Hematopoietic multipotent progenitor cell treated with erythropoietin and hydrocortisone succinate and interleukin-3 and kit ligand, for 8 days (in vitro differentiated cells): ENCODE data around the gene FSD2.

Experiments
- DNase-seq: peaks from one replicate; pipeline ENCODE4 v3.0.0-alpha.2; 2015

The FSD2 gene, protein sequence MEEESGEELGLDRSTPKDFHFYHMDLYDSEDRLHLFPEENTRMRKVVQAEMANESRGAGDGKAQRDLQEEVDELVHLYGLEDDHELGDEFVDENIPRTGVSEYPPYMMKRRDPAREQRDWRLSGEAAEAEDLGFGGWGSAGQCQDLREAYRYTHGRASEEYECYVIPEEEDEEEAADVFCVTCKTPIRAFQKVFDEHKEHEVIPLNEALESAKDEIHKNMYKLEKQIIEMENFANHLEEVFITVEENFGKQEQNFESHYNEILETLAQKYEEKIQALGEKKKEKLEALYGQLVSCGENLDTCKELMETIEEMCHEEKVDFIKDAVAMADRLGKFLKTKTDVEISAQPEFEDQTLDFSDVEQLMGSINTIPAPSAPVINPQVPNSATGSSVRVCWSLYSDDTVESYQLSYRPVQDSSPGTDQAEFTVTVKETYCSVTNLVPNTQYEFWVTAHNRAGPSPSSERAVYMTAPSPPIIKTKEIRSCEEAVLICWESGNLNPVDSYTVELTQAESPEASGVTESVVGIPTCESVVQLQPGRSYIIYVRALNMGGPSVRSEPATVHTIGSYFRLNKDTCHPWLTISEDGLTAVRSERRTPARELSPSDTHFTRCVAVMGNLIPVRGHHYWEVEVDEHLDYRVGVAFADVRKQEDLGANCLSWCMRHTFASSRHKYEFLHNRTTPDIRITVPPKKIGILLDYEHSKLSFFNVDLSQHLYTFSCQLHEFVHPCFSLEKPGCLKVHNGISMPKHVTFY

DNA sequence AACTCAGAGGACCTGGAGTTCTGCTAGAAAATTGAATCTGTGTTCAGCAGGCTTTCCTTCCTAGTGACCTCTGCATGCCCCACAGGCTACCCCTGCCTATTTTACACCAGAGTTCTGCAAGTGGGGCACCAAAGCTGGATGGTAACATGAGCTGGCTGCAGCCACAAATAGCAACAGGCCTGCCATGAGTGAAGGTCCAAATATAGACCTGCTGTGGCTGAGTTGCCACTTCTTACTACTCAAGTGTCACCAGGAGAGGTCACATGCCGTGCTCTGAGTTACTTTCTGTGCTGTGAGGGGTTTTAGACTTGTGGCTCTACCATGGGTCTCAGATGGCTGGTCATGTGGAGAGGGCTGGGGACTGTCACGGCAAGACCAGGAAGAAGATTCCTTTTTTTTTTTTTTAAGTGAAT is at the start of gene FSD2:
FSD2 (minus strand) TSS at position 76 of the 413 bp plus-strand sequence. CDS start 18,679 bp downstream, outside the sequence.
- no peak for DNase-seq

DNA sequence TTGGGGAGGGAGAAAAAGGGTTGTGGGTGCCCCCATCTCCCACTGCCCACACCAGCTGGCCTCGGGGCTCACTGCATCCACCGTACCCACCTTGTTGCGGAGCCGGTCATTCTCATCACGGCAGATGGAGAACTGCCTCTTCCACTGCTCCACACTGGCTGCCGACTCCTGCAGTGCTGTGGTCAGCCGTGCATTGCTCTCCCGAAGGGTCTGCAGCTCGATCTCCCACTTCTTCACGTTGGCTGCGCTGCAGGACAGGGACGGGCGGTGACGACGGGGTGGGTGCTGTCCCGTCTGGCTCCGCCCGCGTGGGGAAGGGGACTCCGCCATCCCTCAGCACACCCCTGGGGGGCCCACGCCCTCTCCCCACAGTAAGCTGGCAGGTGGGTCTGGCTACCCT is 48.7 kb upstream of the FSD2 start:
- DNase-seq, result no peak

DNA sequence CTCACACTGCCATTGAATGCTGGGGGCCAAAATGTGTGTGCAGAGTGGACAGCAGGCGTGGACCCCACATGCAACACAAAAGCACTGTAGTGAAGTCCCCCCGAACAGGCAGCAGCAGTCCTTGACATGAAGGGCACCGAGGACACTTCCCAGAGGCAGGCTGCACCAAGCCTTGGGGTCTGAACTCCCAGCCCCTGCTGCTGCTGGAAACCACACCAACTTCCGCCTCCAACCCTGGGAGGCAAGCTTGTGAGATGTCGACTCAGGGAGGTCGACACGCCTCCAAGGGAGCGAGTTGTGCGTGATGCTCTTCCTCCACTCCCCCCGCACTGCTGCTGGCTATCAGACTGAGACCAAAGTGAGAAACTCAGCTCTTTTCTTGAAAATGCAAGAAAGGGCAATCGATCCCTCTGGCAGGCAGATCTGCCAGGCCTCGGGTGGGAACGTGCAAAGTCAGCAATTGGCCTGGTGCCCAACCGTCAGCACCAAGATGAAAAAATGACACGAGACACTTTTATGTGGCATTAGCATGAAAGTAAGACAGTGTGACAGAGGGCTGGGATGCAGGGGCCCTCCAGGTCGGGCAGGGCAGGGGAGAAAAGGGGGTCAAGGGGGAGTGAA is 47.2 kb upstream of the FSD2 start:
- DNase-seq, result peak; percentile 77

GRCh38 chr15:82851981-82852511 is 46.2 kb upstream of the FSD2 start:
- DNase-seq, result no peak

- no peak for DNase-seq
Measured at GRCh38 chr15:82851306-82851850, 45.5 kb upstream of the FSD2 start.

DNA sequence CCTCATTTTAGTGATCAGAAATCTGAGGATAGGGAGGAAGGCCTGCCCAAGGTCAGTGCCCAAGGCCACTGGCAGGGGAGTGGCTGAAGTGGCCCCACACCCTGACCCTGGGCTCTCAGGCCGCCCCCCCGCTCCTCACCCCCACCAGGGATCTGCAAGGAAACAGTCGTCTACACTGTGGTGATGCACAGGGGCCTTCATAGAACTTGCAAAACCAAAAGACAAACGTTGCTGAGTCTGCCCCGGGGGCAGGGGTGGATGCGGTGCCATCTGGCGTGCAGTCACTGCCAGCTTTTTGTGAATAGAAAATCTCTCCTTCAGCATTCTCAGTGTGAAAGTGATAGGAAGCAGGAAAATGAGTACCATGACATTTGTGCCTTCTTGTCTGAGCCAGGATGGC is 44.9 kb upstream of the FSD2 start:
- DNase-seq, result no peak

DNA sequence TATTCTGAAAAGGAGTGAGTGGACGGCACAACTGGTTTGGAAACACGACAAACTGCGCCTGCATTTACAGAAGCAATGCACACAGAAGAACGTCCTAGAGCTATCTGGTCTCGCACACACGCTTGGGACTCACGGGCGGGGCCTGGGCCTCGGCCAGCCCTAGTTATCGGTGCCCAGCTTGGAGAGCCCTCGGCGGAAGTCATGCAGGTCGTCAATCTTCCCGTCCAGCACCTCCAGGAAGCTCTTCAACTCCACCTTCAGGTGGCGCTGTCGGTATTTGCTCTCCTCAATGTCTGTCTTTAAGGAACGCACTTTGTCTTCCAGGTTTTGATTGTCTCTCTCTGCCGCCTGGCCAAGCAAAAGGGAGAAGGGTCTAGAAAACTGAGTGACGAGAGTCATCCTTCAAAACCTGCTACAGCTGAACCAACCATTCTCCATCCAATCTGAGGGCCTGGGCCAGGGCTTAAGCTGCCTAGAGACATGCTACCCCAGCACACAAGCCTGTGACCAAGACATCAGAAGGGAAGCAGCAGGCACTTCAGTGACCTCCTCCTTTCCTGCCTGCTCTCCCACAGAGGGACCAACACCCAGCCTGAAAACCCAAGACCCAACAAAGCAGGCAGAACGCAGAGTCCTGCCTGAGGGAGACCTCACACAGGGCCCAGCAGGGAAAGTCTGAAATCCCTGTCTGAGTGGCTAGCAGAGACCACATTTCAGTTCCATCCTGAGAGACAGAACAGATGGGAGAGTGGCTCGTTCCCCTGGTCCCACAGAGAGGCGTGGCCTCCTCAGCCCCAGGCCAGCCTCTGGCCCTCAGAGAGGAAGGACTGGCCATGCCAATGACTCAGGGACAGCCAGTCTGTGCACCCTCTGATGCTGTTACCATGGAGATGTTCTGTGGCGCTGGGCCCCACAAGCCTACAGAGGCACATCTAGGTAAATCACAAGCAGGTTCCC is 44.0 kb upstream of the FSD2 start:
- DNase-seq, result peak; percentile 100

DNA sequence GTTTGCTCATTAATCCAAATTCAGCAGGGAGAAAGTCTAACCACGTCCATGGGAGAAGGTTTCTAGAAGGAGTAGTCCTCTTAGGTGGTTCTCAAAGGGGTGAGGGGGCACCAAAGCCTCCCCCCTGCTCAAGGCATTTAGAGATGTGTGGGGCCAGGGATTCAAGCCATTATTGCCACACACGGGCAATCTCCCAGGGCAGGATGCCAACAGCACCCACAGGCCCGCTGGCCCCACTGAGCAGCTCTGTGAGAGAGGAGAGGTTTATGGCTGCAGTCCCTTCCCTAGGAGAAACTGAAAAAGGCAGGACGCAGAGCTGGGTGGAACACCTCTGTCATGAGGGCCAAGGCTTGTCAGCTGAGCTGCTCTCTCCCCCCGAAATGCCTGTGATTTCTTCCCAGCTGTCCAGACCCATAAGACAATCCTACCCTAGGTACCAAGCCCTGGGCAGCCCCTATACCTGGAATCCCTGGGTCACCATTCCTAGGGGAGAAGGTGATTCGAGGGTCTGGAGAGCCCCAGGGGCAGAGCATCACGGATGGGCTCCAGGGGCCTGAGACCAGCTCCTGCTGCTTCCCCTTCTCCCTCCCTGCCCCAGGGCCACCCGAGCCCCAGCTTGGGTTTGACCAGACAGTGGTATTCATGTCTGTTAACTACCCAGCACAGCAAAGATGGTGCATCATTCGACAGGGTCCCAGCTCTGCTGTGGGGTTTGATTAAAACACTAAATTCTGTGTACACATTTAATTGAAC is 42.5 kb upstream of the FSD2 start:
- DNase-seq, result no peak

DNA sequence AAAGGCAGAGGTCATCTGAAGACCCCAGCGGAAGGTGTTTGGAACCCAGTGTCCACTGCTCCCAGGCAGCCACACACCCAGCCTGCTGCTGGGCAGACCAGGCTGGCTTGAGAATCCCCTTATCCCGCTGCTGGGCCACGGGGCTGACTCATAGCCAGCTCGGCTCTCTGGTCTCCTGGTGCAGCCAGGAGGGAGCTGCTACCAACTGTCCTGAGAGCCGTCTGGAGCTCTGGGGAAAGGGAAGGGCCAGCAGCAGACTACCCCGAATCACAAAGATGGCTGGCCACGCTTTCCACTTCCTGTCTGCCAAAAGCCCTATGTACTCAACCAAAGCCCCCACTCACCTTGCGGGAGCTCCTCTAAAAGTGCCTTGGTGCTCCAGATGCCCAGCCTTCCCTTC is 41.8 kb upstream of the FSD2 start:
- no peak for DNase-seq

DNA sequence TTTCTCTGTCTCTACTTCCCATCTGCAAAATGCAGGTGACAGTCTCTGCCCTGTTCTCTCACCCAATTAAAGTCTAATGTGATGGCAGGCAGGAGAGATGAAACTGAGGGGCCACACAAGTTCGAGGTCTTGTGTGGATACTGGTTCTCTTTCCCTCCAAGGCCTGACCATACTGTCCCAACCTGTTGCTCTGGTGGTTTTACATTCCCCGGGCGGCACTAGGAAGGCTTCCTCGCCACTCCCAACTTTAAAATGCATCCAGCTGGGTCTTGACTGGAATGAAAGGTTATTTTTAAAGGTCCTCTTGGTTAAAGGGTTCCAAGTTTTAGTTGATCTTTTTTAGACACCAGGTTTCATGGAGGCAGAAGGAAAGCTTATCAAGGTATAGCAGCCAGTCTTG is 40.8 kb upstream of the FSD2 start:
- DNase-seq, result peak; percentile 31

DNA sequence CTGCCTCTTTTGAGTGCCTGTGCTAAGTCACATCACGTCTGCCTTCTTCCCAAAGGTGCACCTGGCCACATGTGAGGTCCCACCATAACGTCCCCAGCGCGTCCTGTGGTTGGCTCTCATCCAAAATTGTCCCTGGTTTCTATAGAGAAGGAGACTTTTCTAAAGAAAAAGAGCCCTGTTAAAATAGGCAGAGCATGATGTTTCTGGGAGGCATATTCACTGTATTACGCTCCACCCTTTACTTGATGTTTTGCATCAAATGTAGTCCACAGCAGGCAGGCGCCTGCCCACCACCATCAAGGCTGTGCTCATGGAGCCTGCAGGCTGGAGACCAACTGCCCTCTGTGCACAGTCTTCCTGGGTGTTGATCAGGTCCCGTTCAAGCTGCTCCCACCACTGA is 39.8 kb upstream of the FSD2 start:
- DNase-seq, result no peak

DNA sequence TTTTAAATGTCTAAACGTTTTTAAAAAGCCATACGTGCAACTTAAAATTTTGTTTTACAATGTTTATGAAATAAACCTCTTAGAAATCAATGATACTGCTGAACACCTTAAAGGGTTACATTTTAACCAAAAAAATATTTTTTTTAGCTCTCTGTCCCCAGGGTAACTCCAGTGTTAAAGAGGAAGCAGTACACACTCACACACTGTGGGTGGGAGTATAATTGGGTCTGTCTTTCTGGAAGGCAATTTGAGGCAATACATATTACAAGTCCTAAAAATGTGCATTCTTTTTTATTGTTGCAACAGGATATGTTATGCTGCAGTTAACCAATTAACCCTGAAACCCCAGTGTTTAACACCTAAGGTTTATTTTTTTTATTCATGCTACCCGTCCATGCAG is 37.7 kb upstream of the FSD2 start:
- DNase-seq, result no peak

DNA sequence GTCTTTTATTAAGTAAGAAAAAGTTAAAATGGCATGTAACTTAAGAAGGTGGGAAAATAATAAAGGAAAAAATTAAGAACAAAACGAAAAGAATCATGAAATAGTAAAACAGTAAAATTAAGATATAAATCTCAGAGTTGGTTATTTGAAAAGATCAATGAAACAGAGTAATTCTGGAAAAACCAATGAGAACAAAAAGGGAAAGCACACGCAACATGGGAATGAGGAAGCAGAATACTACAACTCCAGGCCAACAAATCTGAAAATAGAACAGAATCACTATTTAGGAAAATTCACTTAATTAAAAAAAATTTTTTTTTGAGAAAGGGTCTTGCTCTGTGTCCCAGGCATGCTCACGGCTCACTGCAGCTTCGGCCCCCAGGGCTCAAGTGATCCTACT is 34.3 kb upstream of the FSD2 start:
- no peak for DNase-seq

- no peak for DNase-seq
Measured at GRCh38 chr15:82839136-82839535, 33.3 kb upstream of the FSD2 start.

- no peak for DNase-seq
Measured at GRCh38 chr15:82838096-82838735, 32.3 kb upstream of the FSD2 start.

DNA sequence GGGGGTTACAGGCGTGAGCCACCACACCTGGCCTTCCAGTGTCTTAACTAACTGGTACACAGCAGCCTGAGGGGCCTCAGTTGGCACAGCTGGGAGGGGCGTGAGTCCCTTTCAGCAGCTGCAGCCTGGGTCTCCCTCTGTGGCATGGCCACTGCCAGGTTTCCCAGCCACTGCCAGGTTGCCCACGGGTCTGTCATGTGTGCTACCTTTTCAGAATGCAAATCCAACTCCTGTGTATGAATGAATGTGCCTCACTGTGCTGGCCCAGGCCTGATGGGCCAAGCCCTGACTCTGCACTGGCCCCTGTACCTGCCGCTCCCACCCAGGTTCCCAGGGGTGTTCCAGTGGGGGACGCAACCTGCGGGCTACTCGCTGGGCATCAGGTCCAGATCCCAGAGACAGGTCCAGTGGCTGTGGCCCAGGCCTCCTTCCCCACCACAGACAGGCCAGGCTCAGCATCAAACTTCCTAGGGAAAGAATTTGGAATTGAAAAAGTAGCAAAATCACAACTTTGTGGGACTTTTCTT is 29.6 kb upstream of the FSD2 start:
- no peak for DNase-seq

DNA sequence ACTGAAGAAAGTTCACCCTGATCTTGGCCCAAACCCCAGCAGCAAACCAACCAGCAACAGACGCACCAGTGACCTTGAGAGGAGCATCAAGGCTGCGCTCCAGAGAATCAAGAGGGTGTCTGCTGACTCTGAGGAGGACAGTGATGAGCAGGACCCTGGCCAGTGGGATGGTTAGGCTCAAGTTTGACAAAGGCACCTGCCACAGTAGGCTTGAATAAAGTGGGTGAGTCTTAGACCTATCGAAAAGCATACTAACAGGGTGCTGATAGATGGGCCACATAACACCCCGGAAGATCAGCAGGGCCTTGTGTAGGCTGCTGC is 27.5 kb upstream of the FSD2 start:
- DNase-seq, result no peak

DNA sequence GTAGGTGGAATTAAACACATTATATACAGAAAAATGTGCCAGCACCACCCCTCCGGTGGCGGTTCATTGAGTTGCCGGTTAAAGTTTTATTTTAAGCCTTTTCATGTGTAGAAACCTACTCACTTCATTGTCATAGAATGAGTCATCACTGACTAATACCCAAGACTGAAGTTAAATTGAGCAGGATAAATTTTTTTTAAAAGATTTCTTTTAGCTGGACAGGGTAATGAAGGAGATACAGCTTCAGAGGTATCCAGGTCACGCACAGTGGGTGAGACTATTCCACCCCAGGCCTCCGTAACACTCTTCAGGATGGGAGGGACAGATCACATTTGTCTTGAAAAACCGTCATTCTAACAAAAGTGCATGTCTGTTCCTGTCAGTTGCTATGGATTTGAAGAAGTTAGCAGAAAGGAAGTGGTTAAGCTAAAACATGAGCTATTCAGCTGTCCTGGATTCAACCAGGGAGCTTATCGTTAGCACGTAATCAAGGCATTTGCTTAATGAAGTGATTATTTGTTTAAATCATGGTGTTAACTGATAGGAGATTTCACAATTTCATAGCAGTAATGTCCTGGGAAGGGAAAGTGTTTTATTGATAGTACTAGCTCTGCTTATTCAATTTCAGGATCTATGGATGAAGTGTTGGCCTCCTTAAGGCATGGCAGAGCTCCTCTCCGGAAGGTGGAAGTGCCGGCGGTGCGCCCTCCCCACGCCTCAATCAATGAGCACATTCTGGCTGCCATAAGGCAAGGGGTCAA is 26.9 kb upstream of the FSD2 start:
- DNase-seq, result no peak

DNA sequence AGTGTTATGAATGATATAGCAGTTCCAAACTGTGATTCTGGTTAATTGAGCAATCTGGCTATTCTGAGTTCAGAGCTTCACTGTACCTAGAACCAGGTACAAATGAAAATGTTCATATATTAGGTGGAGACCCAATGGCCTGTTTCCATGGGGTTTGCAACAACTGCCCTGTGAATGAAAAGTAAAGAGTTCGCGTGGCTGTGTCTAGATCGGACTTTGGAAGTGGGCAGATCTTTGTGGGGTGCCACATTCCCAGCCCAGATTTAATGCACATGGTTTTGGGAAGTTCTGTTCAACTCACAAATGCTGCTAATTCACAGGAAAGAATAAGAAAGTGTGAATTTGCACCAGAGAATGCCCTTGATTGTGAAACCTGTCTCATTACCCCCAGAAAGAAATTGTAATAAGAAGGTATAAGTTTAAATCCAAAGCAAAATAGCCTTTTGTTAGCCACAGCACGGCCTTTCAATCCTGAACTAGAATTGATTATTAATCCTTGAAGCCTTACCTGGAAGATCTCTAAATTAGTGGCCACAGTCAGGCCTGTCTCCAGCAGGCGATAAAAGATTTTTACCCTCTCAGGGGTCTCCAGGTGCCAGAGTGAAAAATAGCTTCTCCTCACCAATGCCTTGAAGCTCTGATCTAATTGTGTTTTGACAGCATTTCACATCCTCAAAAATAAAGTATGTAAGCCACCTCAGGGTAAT is 26.2 kb upstream of the FSD2 start:
- no peak for DNase-seq
